Caki2 (cell line): ENCODE measurements around the gene TSC22D1. TPM values are rescaled to one million over a fixed set of nuclear protein-coding genes. Genes with fewer than 3 reads are reported as not detected.

Experiments
- DNase-seq: peaks from one replicate; pipeline ENCODE4 v3.0.0-alpha.2; 2015; ENCODE audit warnings: low read depth
- in situ Hi-C: cut with HindIII; loops from 2 replicates; pipeline ENCODE4 v1.10.0; 2016; ENCODE audit warnings: low sequenced_read_pairs, low pct_unique_long_range_greater_than_20kb, mixed read lengths
- total RNA-seq: library from RNA; depleted of rRNA; stranded (reverse); fragments of >200 nt; shearing (Covaris generic); gene quantifications from 2 replicates; pipeline ENCODE4 v1.2.3, GENCODE V29; 2014; ENCODE audit warnings: low replicate concordance

The TSC22D1 gene
- total RNA-seq, 1 experiment from 2014 or later, result 53.8 TPM

GRCh38 chr13:44423824-44424223, 152.3 kb downstream of the TSC22D1 start:
- no peak for DNase-seq
- in situ Hi-C loops, result no loop called here

GRCh38 chr13:44422755-44423643, 153.1 kb downstream of the TSC22D1 start:
- in situ Hi-C loops, result no loop called here
- no peak for DNase-seq

GRCh38 chr13:44421853-44422525, 154.1 kb downstream of the TSC22D1 start:
- DNase-seq, result no peak
- in situ Hi-C loops, result no loop called here

GRCh38 chr13:44420376-44421220, 155.5 kb downstream of the TSC22D1 start:
- DNase-seq, result no peak
- in situ Hi-C loops, result no loop called here

- in situ Hi-C loops, result no loop called here
- no peak for DNase-seq
These were observed 158.3 kb downstream of the TSC22D1 start for GRCh38 chr13:44417876-44418275.

GRCh38 chr13:44417446-44417845, 158.7 kb downstream of the TSC22D1 start:
- DNase-seq, result no peak
- in situ Hi-C loops, result no loop called here

GRCh38 chr13:44416744-44417143, 159.4 kb downstream of the TSC22D1 start:
- no peak for DNase-seq
- in situ Hi-C loops, result no loop called here

- in situ Hi-C loops, result no loop called here
- DNase-seq, result no peak
These were observed 159.8 kb downstream of the TSC22D1 start for GRCh38 chr13:44416301-44416700.

GRCh38 chr13:44415815-44416214, 160.3 kb downstream of the TSC22D1 start:
- in situ Hi-C loops, result no loop called here
- DNase-seq, result no peak

GRCh38 chr13:44414716-44415115, 161.4 kb downstream of the TSC22D1 start:
- in situ Hi-C loops, result no loop called here

GRCh38 chr13:44413095-44413494, 163.0 kb downstream of the TSC22D1 start:
- DNase-seq, result no peak
- in situ Hi-C loops, result no loop called here

More at GRCh38 chr13:44414716-44415115, 161.4 kb downstream of the TSC22D1 start:
- no peak for DNase-seq

- no peak for DNase-seq
- in situ Hi-C loops, result no loop called here
These were observed 163.7 kb downstream of the TSC22D1 start for GRCh38 chr13:44412346-44412935.

- no peak for DNase-seq
- in situ Hi-C loops, result no loop called here
These were observed 164.3 kb downstream of the TSC22D1 start for GRCh38 chr13:44411841-44412240.

GRCh38 chr13:44410328-44410859, 165.7 kb downstream of the TSC22D1 start:
- no peak for DNase-seq
- in situ Hi-C loops, result no loop called here

GRCh38 chr13:44409595-44409994, 166.5 kb downstream of the TSC22D1 start:
- no peak for DNase-seq
- in situ Hi-C loops, result no loop called here

- DNase-seq, result no peak
- in situ Hi-C loops, result no loop called here
These were observed 168.2 kb downstream of the TSC22D1 start for GRCh38 chr13:44407891-44408290.

- in situ Hi-C loops, result no loop called here
- no peak for DNase-seq
These were observed 168.8 kb downstream of the TSC22D1 start for GRCh38 chr13:44407379-44407778.

- in situ Hi-C loops, result no loop called here
- no peak for DNase-seq
These were observed 169.5 kb downstream of the TSC22D1 start for GRCh38 chr13:44406617-44407016.
